Measurements from ENCODE around the gene WEE1. TPM values are rescaled to one million over a fixed set of nuclear protein-coding genes. Genes with fewer than 3 reads are reported as not detected.

WEE1 gene
- total RNA-seq, 1 donor from 2014 or later = 50.7 TPM

- Histone ChIP-seq H3K79me2 (ENCODE audit: insufficient read depth, low read length) (peaks cover 37% of the 10 kb centered on the region), H3K9ac (ENCODE audit: low read length) (peak overlapping the region; percentile 100), H3K4me2 (ENCODE audit: low read length) (peak overlapping the region; percentile 95), H3K27ac (ENCODE audit: low read depth, low read length) (peak overlapping the region; percentile 97), H3K9me3 (ENCODE audit: insufficient read depth, low read depth, low read length) (no peaks in the 10 kb centered on the region), H2AFZ (ENCODE audit: low read depth, low read length) (no peak overlapping the region), H3K27me3 (ENCODE audit: insufficient read depth, low read length) (no peaks in the 10 kb centered on the region), H4K20me1 (ENCODE audit: insufficient read depth, low read length) (peaks cover 6% of the 10 kb centered on the region), H3K4me3 (ENCODE audit: insufficient read depth, low read depth, low read length) (no peak overlapping the region), H3K4me1 (ENCODE audit: insufficient read depth, low read length) (peaks cover 31% of the 10 kb centered on the region), H3K36me3 (ENCODE audit: insufficient read depth, low read length) (peaks cover 6% of the 10 kb centered on the region)
- H3K4me1 Mint-ChIP-seq (ENCODE audit: low read depth, unreplicated experiment) = peaks cover 26% of the 10 kb centered on the region
- peak overlapping the region; percentile 78 for H3K4me3 Mint-ChIP-seq (ENCODE audit: unreplicated experiment)
- H3K27ac Mint-ChIP-seq (ENCODE audit: unreplicated experiment) = peak overlapping the region; percentile 89
- FAIRE-seq = no peak
- H3K36me3 Mint-ChIP-seq (ENCODE audit: low read depth, unreplicated experiment) = peaks cover 4% of the 10 kb centered on the region
- DNase-seq (ENCODE audit: low read depth) = no peak
- no peaks in the 10 kb centered on the region for H3K9me3 Mint-ChIP-seq (ENCODE audit: unreplicated experiment)
- no peak for TF ChIP-seq EZH2 (IDR thresholded peaks at IDR 0.05; ENCODE audit: insufficient read depth, low read length)
- no peak for TF ChIP-seq CTCF (IDR thresholded peaks at IDR 0.05; ENCODE audit: insufficient read depth, low read depth, low read length)
- no peaks in the 10 kb centered on the region for H3K27me3 Mint-ChIP-seq (ENCODE audit: low read depth, unreplicated experiment)
Observed at GRCh38 chr11:9571763-9572115, 1.7 kb upstream of the WEE1 start.

DNA sequence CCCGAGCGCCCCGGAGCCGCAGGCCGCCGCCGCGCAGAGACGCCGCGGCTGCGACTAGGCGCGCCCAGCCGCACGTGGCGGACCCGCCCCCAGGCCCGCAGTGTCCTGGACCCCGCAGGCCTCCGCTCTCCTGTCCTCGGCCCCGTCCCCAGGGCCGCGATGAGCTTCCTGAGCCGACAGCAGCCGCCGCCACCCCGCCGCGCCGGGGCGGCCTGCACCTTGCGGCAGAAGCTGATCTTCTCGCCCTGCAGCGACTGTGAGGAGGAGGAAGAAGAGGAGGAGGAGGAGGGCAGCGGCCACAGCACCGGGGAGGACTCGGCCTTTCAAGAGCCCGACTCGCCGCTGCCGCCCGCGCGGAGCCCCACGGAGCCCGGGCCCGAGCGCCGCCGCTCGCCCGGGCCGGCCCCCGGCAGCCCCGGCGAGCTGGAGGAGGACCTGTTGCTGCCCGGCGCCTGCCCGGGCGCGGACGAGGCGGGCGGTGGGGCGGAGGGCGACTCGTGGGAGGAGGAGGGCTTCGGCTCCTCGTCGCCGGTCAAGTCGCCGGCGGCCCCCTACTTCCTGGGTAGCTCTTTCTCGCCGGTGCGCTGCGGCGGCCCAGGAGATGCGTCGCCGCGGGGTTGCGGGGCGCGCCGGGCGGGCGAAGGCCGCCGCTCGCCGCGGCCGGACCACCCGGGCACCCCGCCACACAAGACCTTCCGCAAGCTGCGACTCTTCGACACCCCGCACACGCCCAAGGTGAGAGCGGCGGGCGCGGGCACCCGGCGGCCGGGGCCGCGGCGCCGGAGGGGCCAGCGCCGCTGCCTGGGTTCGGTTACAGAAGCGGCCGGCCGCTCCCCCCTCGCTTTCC is 528 bp downstream of the WEE1 start:
- DNase-seq (ENCODE audit: low read depth) = no peak

More for the DNA sequence above, 528 bp downstream of the WEE1 start:
- peaks cover 16% of the 10 kb centered on the region for H3K4me1 Mint-ChIP-seq (ENCODE audit: low read depth, unreplicated experiment)
- Histone ChIP-seq H3K4me2 (ENCODE audit: low read length) (peak overlapping the region; percentile 95), H3K27me3 (ENCODE audit: insufficient read depth, low read length) (no peaks in the 10 kb centered on the region), H3K27ac (ENCODE audit: low read depth, low read length) (peak overlapping the region; percentile 97), H3K4me1 (ENCODE audit: insufficient read depth, low read length) (peaks cover 28% of the 10 kb centered on the region), H3K79me2 (ENCODE audit: insufficient read depth, low read length) (peaks cover 58% of the 10 kb centered on the region), H3K4me3 (ENCODE audit: insufficient read depth, low read depth, low read length) (peak overlapping the region; percentile 89), H2AFZ (ENCODE audit: low read depth, low read length) (no peak overlapping the region), H3K36me3 (ENCODE audit: insufficient read depth, low read length) (peaks cover 25% of the 10 kb centered on the region), H3K9me3 (ENCODE audit: insufficient read depth, low read depth, low read length) (no peaks in the 10 kb centered on the region), H4K20me1 (ENCODE audit: insufficient read depth, low read length) (peaks cover 6% of the 10 kb centered on the region), H3K9ac (ENCODE audit: low read length) (peak overlapping the region; percentile 100)
- H3K4me3 Mint-ChIP-seq (ENCODE audit: unreplicated experiment) = peak overlapping the region; percentile 97
- H3K27ac Mint-ChIP-seq (ENCODE audit: unreplicated experiment) = peak overlapping the region; percentile 69
- peaks cover 6% of the 10 kb centered on the region for H3K36me3 Mint-ChIP-seq (ENCODE audit: low read depth, unreplicated experiment)
- H3K9me3 Mint-ChIP-seq (ENCODE audit: unreplicated experiment) = no peaks in the 10 kb centered on the region
- TF ChIP-seq CTCF (IDR thresholded peaks at IDR 0.05; ENCODE audit: insufficient read depth, low read depth, low read length) = no peak
- TF ChIP-seq EZH2 (IDR thresholded peaks at IDR 0.05; ENCODE audit: insufficient read depth, low read length) = no peak
- H3K27me3 Mint-ChIP-seq (ENCODE audit: low read depth, unreplicated experiment) = no peaks in the 10 kb centered on the region
- FAIRE-seq = no peak
